HG02852 (cell line): ENCODE data around the gene CYP11A1.

Experiments used
- ATAC-seq: cut with Tn5 transposase; IDR thresholded peaks from one replicate; pipeline ENCODE4 v1.9.1; 2021; ENCODE audit warnings: mild to moderate bottlenecking, moderate library complexity; ENCODE audit not compliant: unreplicated experiment

The CYP11A1 gene

GRCh38 chr15:74328331-74329056 lies 39.0 kb downstream of the CYP11A1 start:
- ATAC-seq = no peak

- no peak for ATAC-seq
These were observed 39.7 kb downstream of the CYP11A1 start for GRCh38 chr15:74327756-74328155.

GRCh38 chr15:74326746-74327145 lies 40.7 kb downstream of the CYP11A1 start:
- ATAC-seq = no peak

- ATAC-seq = no peak
These were observed 42.7 kb downstream of the CYP11A1 start for GRCh38 chr15:74324714-74325113.

GRCh38 chr15:74322558-74323180 lies 44.8 kb downstream of the CYP11A1 start:
- ATAC-seq = no peak

- no peak for ATAC-seq
These were observed 46.8 kb downstream of the CYP11A1 start for GRCh38 chr15:74320352-74321247.

GRCh38 chr15:74319596-74320351 lies 47.7 kb downstream of the CYP11A1 start:
- no peak for ATAC-seq

- no peak for ATAC-seq
These were observed 48.3 kb downstream of the CYP11A1 start for GRCh38 chr15:74319138-74319460.

- ATAC-seq = no peak
These were observed 48.9 kb downstream of the CYP11A1 start for GRCh38 chr15:74318376-74319137.

GRCh38 chr15:74317820-74318375 lies 49.5 kb downstream of the CYP11A1 start:
- no peak for ATAC-seq

GRCh38 chr15:74316141-74316540 lies 51.3 kb downstream of the CYP11A1 start:
- ATAC-seq = no peak

GRCh38 chr15:74315626-74316025 lies 51.8 kb downstream of the CYP11A1 start:
- ATAC-seq = no peak

GRCh38 chr15:74314795-74315438 lies 52.5 kb downstream of the CYP11A1 start:
- ATAC-seq = no peak

GRCh38 chr15:74313889-74314288 lies 53.6 kb downstream of the CYP11A1 start:
- no peak for ATAC-seq

GRCh38 chr15:74312445-74313007 lies 54.9 kb downstream of the CYP11A1 start:
- ATAC-seq = no peak

- ATAC-seq = no peak
These were observed 55.6 kb downstream of the CYP11A1 start for GRCh38 chr15:74311734-74312444.

GRCh38 chr15:74307827-74308811 lies 59.3 kb downstream of the CYP11A1 start:
- no peak for ATAC-seq
